HepG2 (cell line): ENCODE data around the gene MAPK11. TPM values are rescaled to one million over a fixed set of nuclear protein-coding genes. Genes with fewer than 3 reads are reported as not detected.
A peak's percentile ranks its signal among the peaks of the same experiment; 100 is the strongest.

Source experiments
- EEA1 ChIP-seq: sonication (generic); formaldehyde crosslinking; IDR thresholded peaks from 2 replicates; pipeline ENCODE4 v1.5.1; 2020; ENCODE audit warnings: mild to moderate bottlenecking, missing genetic modification reagents, borderline replicate concordance
- HOXA5 ChIP-seq: sonication (generic); formaldehyde crosslinking; IDR thresholded peaks from 2 replicates; pipeline ENCODE4 v1.4.0; 2020; ENCODE audit warnings: missing genetic modification reagents
- JARID2 ChIP-seq: sonication (generic); formaldehyde crosslinking; IDR thresholded peaks from 2 replicates; pipeline ENCODE4 v1.8.1; 2023; ENCODE audit warnings: missing genetic modification reagents, inconsistent platforms; ENCODE audit not compliant: insufficient replicate concordance
- KAT8 ChIP-seq: IDR thresholded peaks from 2 replicates; pipeline ENCODE4 v1.6.1; 2016; ENCODE audit warnings: missing genetic modification reagents, missing compliant biosample characterization
- KLF15 ChIP-seq: sonication (generic); formaldehyde crosslinking; IDR thresholded peaks from 2 replicates; pipeline ENCODE4 v1.8.1; 2023; ENCODE audit warnings: borderline replicate concordance, mild to moderate bottlenecking, inconsistent platforms, missing genetic modification reagents, mixed read lengths
- MAZ ChIP-seq, 2 experiments: sonication (generic) in 1 of 2; formaldehyde crosslinking in 1 of 2; IDR thresholded peaks; 2 replicates each; pipeline versions ENCODE4 v1.5.0 to v1.6.1; 2012 to 2020; ENCODE audit warnings: low read depth in 2 of 2, mild to moderate bottlenecking in 2 of 2, borderline replicate concordance in 1 of 2, improper control_type of control experiment in 1 of 2, low read length in 1 of 2, missing genetic modification reagents in 1 of 2, moderate library complexity in 1 of 2
- MEF2D ChIP-seq: sonication (generic); formaldehyde crosslinking; IDR thresholded peaks from 2 replicates; pipeline ENCODE4 v1.5.1; 2020; ENCODE audit warnings: mild to moderate bottlenecking, missing genetic modification reagents
- SAP130 ChIP-seq: IDR thresholded peaks from 2 replicates; pipeline ENCODE4 v1.6.1; 2016; ENCODE audit warnings: low read depth
- TOE1 ChIP-seq: sonication (generic); formaldehyde crosslinking; IDR thresholded peaks from 2 replicates; pipeline ENCODE4 v1.4.0; 2020; ENCODE audit warnings: mild to moderate bottlenecking, missing genetic modification reagents
- ZNF205 ChIP-seq: IDR thresholded peaks from 2 replicates; pipeline ENCODE4 v1.6.1; 2018; ENCODE audit warnings: missing biosample characterization, missing genetic modification reagents
- ZNF230 ChIP-seq: sonication (generic); formaldehyde crosslinking; IDR thresholded peaks from 2 replicates; pipeline ENCODE4 v1.4.0; 2020; ENCODE audit warnings: mild to moderate bottlenecking, missing genetic modification reagents
- ZNF251 ChIP-seq: sonication (generic); formaldehyde crosslinking; IDR thresholded peaks from 2 replicates; pipeline ENCODE4 v1.9.0; 2021; ENCODE audit warnings: mild to moderate bottlenecking, missing genetic modification reagents
- ZNF264 ChIP-seq: sonication (generic); formaldehyde crosslinking; IDR thresholded peaks from 2 replicates; pipeline ENCODE4 v1.4.0; 2020; ENCODE audit warnings: missing genetic modification reagents
- ZNF318 ChIP-seq: sonication (generic); formaldehyde crosslinking; IDR thresholded peaks from 2 replicates; pipeline ENCODE4 v1.4.0; 2020; ENCODE audit warnings: mild to moderate bottlenecking, missing genetic modification reagents
- ZNF572 ChIP-seq: sonication (generic); formaldehyde crosslinking; IDR thresholded peaks from 2 replicates; pipeline ENCODE4 v1.5.1; 2020; ENCODE audit warnings: mild to moderate bottlenecking, missing genetic modification reagents
- ZNF616 ChIP-seq: sonication (generic); formaldehyde crosslinking; IDR thresholded peaks from 2 replicates; pipeline ENCODE4 v1.5.0; 2020; ENCODE audit warnings: low read depth, mild to moderate bottlenecking, missing genetic modification reagents
- ZNF777 ChIP-seq: sonication (generic); formaldehyde crosslinking; IDR thresholded peaks from 2 replicates; pipeline ENCODE4 v1.4.0; 2020; ENCODE audit warnings: missing genetic modification reagents
- ZSCAN21 ChIP-seq: sonication (generic); formaldehyde crosslinking; IDR thresholded peaks from 2 replicates; pipeline ENCODE4 v1.8.0; 2022; ENCODE audit warnings: mild to moderate bottlenecking, missing genetic modification reagents, moderate library complexity, borderline replicate concordance
- polyA plus RNA-seq, 8 experiments: library from polyadenylated mRNA; depleted of rRNA in 3 of 8; stranded (reverse) in 7 of 8; unstranded in 1 of 8; fragments of >200 nt; fragmentation: Illumina TruSeq in 4 of 8; extraction: Trizol in 4 of 8; gene quantifications; 2 replicates each; pipeline versions ENCODE4 v1.2.1 to v1.2.3, GENCODE V29; 2011 to 2016; ENCODE audit warnings: low read depth in 4 of 8, missing spikeins in 1 of 8, mixed read lengths in 1 of 8; ENCODE audit not compliant: insufficient read depth in 1 of 8
- total RNA-seq, 5 experiments: library from RNA; depleted of rRNA; stranded (reverse); fragments of >200 nt; fragmentation: Illumina TruSeq; extraction: Trizol; gene quantifications; 2 replicates each; pipeline ENCODE4 v1.2.3, GENCODE V29; 2016; ENCODE audit warnings: low read depth in 1 of 5
- TF ChIP-seq, protein P1 (sequence below): sonication (generic); formaldehyde crosslinking; IDR thresholded peaks from 2 replicates; pipeline ENCODE4 v1.5.0; 2020; ENCODE audit warnings: mild to moderate bottlenecking, missing genetic modification reagents

Gene MAPK11
- total and polyA plus RNA-seq, 2 of the 13 experiments (the other 11 are each of a cell fraction or from before 2014, with no cell fraction given), result 0.15 to 0.17 TPM

- TF ChIP-seq MAZ (IDR thresholded peaks at IDR 0.05; ENCODE audit: borderline replicate concordance, low read depth, low read length) (no peak), MAZ (CRISPR knock-in tag; IDR thresholded peaks at IDR 0.05; ENCODE audit: low read depth) (peak; percentile 14; the same call in 1 of the 2 replicates), KAT8 (CRISPR knock-in tag) (peak; percentile 35; the same call in 1 of the 2 replicates), ZSCAN21 (CRISPR knock-in tag) (peak; percentile 40; the same call in 1 of the 2 replicates), SAP130 (CRISPR knock-in tag) (peak; percentile 77), ZNF572 (CRISPR knock-in tag) (0 out of 2 replicates have a peak, but pooled peaks have one; percentile 75), ZNF777 (CRISPR knock-in tag) (peak; percentile 63; the same call in 1 of the 2 replicates), ZNF205 (CRISPR knock-in tag) (no peak), JARID2 (no peak), MEF2D (no peak), ZNF264 (CRISPR knock-in tag) (no peak), TOE1 (CRISPR knock-in tag) (no peak), ZNF616 (CRISPR knock-in tag) (no peak), HOXA5 (CRISPR knock-in tag) (peak; percentile 61; the same call in 1 of the 2 replicates), ZNF230 (CRISPR knock-in tag) (peak; percentile 60; the same call in 1 of the 2 replicates), EEA1 (CRISPR knock-in tag) (peak; percentile 82; the same call in 1 of the 2 replicates), ZNF251 (CRISPR knock-in tag) (no peak), ZNF318 (CRISPR knock-in tag) (no peak), KLF15 (CRISPR knock-in tag) (0 out of 2 replicates have a peak, but pooled peaks have one; percentile 31)
- TF ChIP-seq, protein P1, sequence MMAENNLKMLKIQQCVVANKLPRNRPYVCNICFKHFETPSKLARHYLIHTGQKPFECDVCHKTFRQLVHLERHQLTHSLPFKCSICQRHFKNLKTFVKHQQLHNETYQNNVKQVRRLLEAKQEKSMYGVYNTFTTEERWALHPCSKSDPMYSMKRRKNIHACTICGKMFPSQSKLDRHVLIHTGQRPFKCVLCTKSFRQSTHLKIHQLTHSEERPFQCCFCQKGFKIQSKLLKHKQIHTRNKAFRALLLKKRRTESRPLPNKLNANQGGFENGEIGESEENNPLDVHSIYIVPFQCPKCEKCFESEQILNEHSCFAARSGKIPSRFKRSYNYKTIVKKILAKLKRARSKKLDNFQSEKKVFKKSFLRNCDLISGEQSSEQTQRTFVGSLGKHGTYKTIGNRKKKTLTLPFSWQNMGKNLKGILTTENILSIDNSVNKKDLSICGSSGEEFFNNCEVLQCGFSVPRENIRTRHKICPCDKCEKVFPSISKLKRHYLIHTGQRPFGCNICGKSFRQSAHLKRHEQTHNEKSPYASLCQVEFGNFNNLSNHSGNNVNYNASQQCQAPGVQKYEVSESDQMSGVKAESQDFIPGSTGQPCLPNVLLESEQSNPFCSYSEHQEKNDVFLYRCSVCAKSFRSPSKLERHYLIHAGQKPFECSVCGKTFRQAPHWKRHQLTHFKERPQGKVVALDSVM (CRISPR knock-in tag), result no peak
Measured at GRCh38 chr22:50250555-50251476, 19.4 kb downstream of the MAPK11 start, which contains the start of gene HDAC10 (continued).
